Endothelial cell of umbilical vein (primary cell): ENCODE data around the gene DOCK6.

Experiments used
- POLR2A ChIP-seq: IDR thresholded peaks from 2 replicates; pipeline ENCODE4 v1.6.1; 2012; ENCODE audit warnings: low read depth, mild to moderate bottlenecking, control low read depth, low read length
- TF ChIP-seq, protein P1 (sequence below), 2 donors: IDR thresholded peaks; 1 replicate in 1 of 2; 2 replicates in 1 of 2; pipeline ENCODE4 v1.5.1; 2011; ENCODE audit warnings: low read length in 2 of 2, mild to moderate bottlenecking in 2 of 2, moderate library complexity in 2 of 2, control low read depth in 1 of 2, inconsistent platforms in 1 of 2, low read depth in 1 of 2; ENCODE audit not compliant: insufficient read depth in 1 of 2; ENCODE audit errors: extremely low read depth in 1 of 2

DNA sequence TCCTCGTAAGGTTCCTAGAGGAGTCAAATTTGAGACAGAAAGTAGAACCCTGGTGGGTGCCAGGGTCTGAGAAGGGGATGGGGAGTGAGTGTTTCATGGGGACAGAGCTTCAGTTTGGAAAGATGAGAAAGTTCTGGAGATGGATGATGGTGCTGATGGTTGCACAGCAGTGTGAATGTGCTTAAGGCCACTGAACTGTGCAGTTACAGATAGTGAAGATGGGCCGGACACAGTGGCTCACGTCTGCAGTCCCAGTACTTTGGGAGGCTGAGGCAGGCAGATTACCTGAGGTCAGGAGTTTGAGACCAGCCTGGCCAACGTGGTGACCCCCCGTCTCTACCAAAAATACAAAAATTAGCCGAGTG lies 107.7 kb downstream of the DOCK6 start:
- TF ChIP-seq, protein P1, sequence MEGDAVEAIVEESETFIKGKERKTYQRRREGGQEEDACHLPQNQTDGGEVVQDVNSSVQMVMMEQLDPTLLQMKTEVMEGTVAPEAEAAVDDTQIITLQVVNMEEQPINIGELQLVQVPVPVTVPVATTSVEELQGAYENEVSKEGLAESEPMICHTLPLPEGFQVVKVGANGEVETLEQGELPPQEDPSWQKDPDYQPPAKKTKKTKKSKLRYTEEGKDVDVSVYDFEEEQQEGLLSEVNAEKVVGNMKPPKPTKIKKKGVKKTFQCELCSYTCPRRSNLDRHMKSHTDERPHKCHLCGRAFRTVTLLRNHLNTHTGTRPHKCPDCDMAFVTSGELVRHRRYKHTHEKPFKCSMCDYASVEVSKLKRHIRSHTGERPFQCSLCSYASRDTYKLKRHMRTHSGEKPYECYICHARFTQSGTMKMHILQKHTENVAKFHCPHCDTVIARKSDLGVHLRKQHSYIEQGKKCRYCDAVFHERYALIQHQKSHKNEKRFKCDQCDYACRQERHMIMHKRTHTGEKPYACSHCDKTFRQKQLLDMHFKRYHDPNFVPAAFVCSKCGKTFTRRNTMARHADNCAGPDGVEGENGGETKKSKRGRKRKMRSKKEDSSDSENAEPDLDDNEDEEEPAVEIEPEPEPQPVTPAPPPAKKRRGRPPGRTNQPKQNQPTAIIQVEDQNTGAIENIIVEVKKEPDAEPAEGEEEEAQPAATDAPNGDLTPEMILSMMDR (IDR thresholded peaks at IDR 0.05; ENCODE audit: extremely low read depth in 1 of 2, insufficient read depth in 1 of 2, low read depth in 1 of 2, low read length in 2 of 2) = no peak
- TF ChIP-seq POLR2A = no peak
